GM18909 (cell line): ENCODE results near the gene ZNF74.
"Not testable (repeated sequence)": the region's sequence is repeated elsewhere in the genome, so short reads cannot be mapped to it uniquely, and the experiment has no call there.

Source experiments
- ATAC-seq: cut with Tn5 transposase; IDR thresholded peaks from one replicate; pipeline ENCODE4 v1.9.1; 2021; ENCODE audit warnings: mild to moderate bottlenecking; ENCODE audit not compliant: unreplicated experiment, poor library complexity

The ZNF74 gene

GRCh38 chr22:20399866-20400605, 6.1 kb downstream of the ZNF74 start:
- ATAC-seq: no peak

GRCh38 chr22:20400606-20401375, 6.8 kb downstream of the ZNF74 start:
- no peak for ATAC-seq

- no peak for ATAC-seq
Measured at GRCh38 chr22:20401376-20402014, 7.5 kb downstream of the ZNF74 start.

- ATAC-seq: no peak
Measured at GRCh38 chr22:20402960-20403778, 9.2 kb downstream of the ZNF74 start.

GRCh38 chr22:20403779-20404140, 9.8 kb downstream of the ZNF74 start:
- no peak for ATAC-seq

- ATAC-seq: no peak
Measured at GRCh38 chr22:20404881-20405280, 10.9 kb downstream of the ZNF74 start.

- ATAC-seq: no peak
Measured at GRCh38 chr22:20405291-20405930, 11.5 kb downstream of the ZNF74 start.

GRCh38 chr22:20405931-20406685, 12.2 kb downstream of the ZNF74 start:
- ATAC-seq: no peak

- no peak for ATAC-seq
Measured at GRCh38 chr22:20406686-20407408, 12.9 kb downstream of the ZNF74 start.

- no peak for ATAC-seq
Measured at GRCh38 chr22:20407829-20408228, 13.9 kb downstream of the ZNF74 start.

- ATAC-seq: no peak
Measured at GRCh38 chr22:20408891-20409290, 14.9 kb downstream of the ZNF74 start.

GRCh38 chr22:20409385-20409784, 15.4 kb downstream of the ZNF74 start:
- ATAC-seq: not testable (repeated sequence)

GRCh38 chr22:20412474-20413216, 18.7 kb downstream of the ZNF74 start:
- ATAC-seq: no peak

GRCh38 chr22:20413217-20414058, 19.5 kb downstream of the ZNF74 start:
- no peak for ATAC-seq

- ATAC-seq: no peak
Measured at GRCh38 chr22:20414059-20414440, 20.1 kb downstream of the ZNF74 start.

- no peak for ATAC-seq
Measured at GRCh38 chr22:20414450-20414849, 20.5 kb downstream of the ZNF74 start.

GRCh38 chr22:20415241-20415640, 21.3 kb downstream of the ZNF74 start:
- not testable (repeated sequence) for ATAC-seq
